ENCODE results near the gene ITK.

DNA sequence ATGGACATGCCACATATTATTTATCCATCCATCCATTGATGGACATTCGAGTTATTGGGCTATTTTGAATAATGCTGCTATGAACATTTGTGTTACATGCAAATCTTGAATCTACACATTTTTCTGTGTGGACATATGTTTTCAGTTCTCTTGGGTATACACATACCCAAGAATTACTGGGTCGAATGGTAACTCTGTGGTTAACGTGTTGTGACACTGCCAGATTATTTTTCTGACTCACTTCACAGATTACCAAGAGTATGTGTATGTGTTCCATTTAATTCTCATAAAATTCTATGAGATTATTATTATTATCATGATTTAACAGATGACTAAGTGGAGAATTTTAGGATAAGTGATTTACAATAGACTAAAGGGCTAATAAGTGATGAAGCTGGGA is 112.0 kb downstream of the ITK start:
- TF ChIP-seq, protein P1, sequence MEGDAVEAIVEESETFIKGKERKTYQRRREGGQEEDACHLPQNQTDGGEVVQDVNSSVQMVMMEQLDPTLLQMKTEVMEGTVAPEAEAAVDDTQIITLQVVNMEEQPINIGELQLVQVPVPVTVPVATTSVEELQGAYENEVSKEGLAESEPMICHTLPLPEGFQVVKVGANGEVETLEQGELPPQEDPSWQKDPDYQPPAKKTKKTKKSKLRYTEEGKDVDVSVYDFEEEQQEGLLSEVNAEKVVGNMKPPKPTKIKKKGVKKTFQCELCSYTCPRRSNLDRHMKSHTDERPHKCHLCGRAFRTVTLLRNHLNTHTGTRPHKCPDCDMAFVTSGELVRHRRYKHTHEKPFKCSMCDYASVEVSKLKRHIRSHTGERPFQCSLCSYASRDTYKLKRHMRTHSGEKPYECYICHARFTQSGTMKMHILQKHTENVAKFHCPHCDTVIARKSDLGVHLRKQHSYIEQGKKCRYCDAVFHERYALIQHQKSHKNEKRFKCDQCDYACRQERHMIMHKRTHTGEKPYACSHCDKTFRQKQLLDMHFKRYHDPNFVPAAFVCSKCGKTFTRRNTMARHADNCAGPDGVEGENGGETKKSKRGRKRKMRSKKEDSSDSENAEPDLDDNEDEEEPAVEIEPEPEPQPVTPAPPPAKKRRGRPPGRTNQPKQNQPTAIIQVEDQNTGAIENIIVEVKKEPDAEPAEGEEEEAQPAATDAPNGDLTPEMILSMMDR (IDR thresholded peaks at IDR 0.05; ENCODE audit: borderline replicate concordance, extremely low read depth, low read length, poor library complexity, severe bottlenecking) = no peak
- no peak for TF ChIP-seq EZH2 (IDR thresholded peaks at IDR 0.05; ENCODE audit: borderline replicate concordance, low read depth, low read length, severe bottlenecking)

Measured in DND-41 (cell line).